HepG2 (cell line): ENCODE data around the gene RAB3D. TPM values are rescaled to one million over a fixed set of nuclear protein-coding genes. Genes with fewer than 3 reads are reported as not detected.

Source experiments
- CENPT ChIP-seq: sonication (generic); formaldehyde crosslinking; IDR thresholded peaks from 2 replicates; pipeline ENCODE4 v1.8.0; 2022; ENCODE audit warnings: low read depth, mild to moderate bottlenecking, moderate library complexity, missing genetic modification reagents
- EP300 ChIP-seq, 3 experiments: sonication (generic) in 1 of 3; formaldehyde crosslinking in 1 of 3; IDR thresholded peaks; 2 replicates each; pipeline versions ENCODE4 v1.5.1 to v1.6.1; 2011 to 2020; ENCODE audit warnings: low read depth in 2 of 3, low read length in 2 of 3, borderline replicate concordance in 1 of 3, improper control_type of control experiment in 1 of 3, mild to moderate bottlenecking in 1 of 3, missing genetic modification reagents in 1 of 3, moderate library complexity in 1 of 3
- KAT7 ChIP-seq: IDR thresholded peaks from 2 replicates; pipeline ENCODE4 v1.6.1; 2018; ENCODE audit warnings: borderline replicate concordance, missing compliant biosample characterization
- MAFK ChIP-seq, 2 experiments: IDR thresholded peaks in 1 of 2; conservative IDR thresholded peaks in 1 of 2; 2 replicates each; pipeline ENCODE4 v1.6.1; 2011; ENCODE audit warnings: improper control_type of control experiment in 2 of 2, low read length in 2 of 2
- MATR3 ChIP-seq: sonication (generic); formaldehyde crosslinking; IDR thresholded peaks from 2 replicates; pipeline ENCODE4 v1.4.0; 2020; ENCODE audit warnings: missing genetic modification reagents
- NFE2L1 ChIP-seq: sonication (generic); formaldehyde crosslinking; IDR thresholded peaks from 2 replicates; pipeline ENCODE4 v1.4.0; 2020; ENCODE audit warnings: missing genetic modification reagents, mild to moderate bottlenecking, borderline replicate concordance
- NRL ChIP-seq: sonication (generic); formaldehyde crosslinking; IDR thresholded peaks from 2 replicates; pipeline ENCODE4 v1.5.0; 2020; ENCODE audit warnings: missing genetic modification reagents, mild to moderate bottlenecking, moderate library complexity, borderline replicate concordance
- RFXANK ChIP-seq: IDR thresholded peaks from 2 replicates; pipeline ENCODE4 v1.6.1; 2016
- SRY ChIP-seq: sonication (generic); formaldehyde crosslinking; IDR thresholded peaks from 2 replicates; pipeline ENCODE4 v1.8.0; 2022; ENCODE audit warnings: mild to moderate bottlenecking, missing genetic modification reagents
- TARDBP ChIP-seq: sonication (generic); formaldehyde crosslinking; IDR thresholded peaks from 2 replicates; pipeline ENCODE4 v1.8.0; 2022; ENCODE audit warnings: mild to moderate bottlenecking, missing genetic modification reagents
- TBX3 ChIP-seq: fragments of 450-650 bp; IDR thresholded peaks from 2 replicates; pipeline ENCODE4 v1.6.1; 2017; ENCODE audit warnings: antibody characterized with exemption, mild to moderate bottlenecking, inconsistent platforms, borderline replicate concordance
- THAP11 ChIP-seq: IDR thresholded peaks from 2 replicates; pipeline ENCODE4 v1.6.1; 2016; ENCODE audit warnings: missing biosample characterization, missing genetic modification reagents
- TOE1 ChIP-seq: sonication (generic); formaldehyde crosslinking; IDR thresholded peaks from 2 replicates; pipeline ENCODE4 v1.4.0; 2020; ENCODE audit warnings: mild to moderate bottlenecking, missing genetic modification reagents
- ZBTB21 ChIP-seq: sonication (generic); formaldehyde crosslinking; IDR thresholded peaks from 2 replicates; pipeline ENCODE4 v1.4.0; 2020; ENCODE audit warnings: missing genetic modification reagents
- ZNF101 ChIP-seq: sonication (generic); formaldehyde crosslinking; IDR thresholded peaks from 2 replicates; pipeline ENCODE4 v1.4.0; 2020; ENCODE audit warnings: mild to moderate bottlenecking, low read depth, missing genetic modification reagents, borderline replicate concordance
- ZNF235 ChIP-seq: sonication (generic); formaldehyde crosslinking; IDR thresholded peaks from 2 replicates; pipeline ENCODE4 v1.8.1; 2023; ENCODE audit warnings: mild to moderate bottlenecking, missing genetic modification reagents, borderline replicate concordance
- ZNF660 ChIP-seq: sonication (generic); formaldehyde crosslinking; IDR thresholded peaks from 2 replicates; pipeline ENCODE4 v1.5.1; 2020; ENCODE audit warnings: mild to moderate bottlenecking, low read depth, missing genetic modification reagents, borderline replicate concordance
- ZNF850 ChIP-seq: sonication (generic); formaldehyde crosslinking; conservative IDR thresholded peaks from 2 replicates; pipeline ENCODE4 v1.9.0; 2021; ENCODE audit warnings: mild to moderate bottlenecking, missing genetic modification reagents
- polyA plus RNA-seq, 8 experiments: library from polyadenylated mRNA; depleted of rRNA in 3 of 8; stranded (reverse) in 7 of 8; unstranded in 1 of 8; fragments of >200 nt; fragmentation: Illumina TruSeq in 4 of 8; extraction: Trizol in 4 of 8; gene quantifications; 2 replicates each; pipeline versions ENCODE4 v1.2.1 to v1.2.3, GENCODE V29; 2011 to 2016; ENCODE audit warnings: low read depth in 4 of 8, missing spikeins in 1 of 8, mixed read lengths in 1 of 8; ENCODE audit not compliant: insufficient read depth in 1 of 8
- total RNA-seq, 5 experiments: library from RNA; depleted of rRNA; stranded (reverse); fragments of >200 nt; fragmentation: Illumina TruSeq; extraction: Trizol; gene quantifications; 2 replicates each; pipeline ENCODE4 v1.2.3, GENCODE V29; 2016; ENCODE audit warnings: low read depth in 1 of 5
- TF ChIP-seq, protein P1 (sequence below): sonication (generic); formaldehyde crosslinking; IDR thresholded peaks from 2 replicates; pipeline ENCODE4 v1.4.0; 2020; ENCODE audit warnings: mild to moderate bottlenecking, missing genetic modification reagents
- TF ChIP-seq, protein P2 (sequence below): sonication (generic); formaldehyde crosslinking; conservative IDR thresholded peaks from 2 replicates; pipeline ENCODE4 v1.8.0; 2022; ENCODE audit warnings: low read depth, missing genetic modification reagents
- TF ChIP-seq, protein P3 (sequence below): IDR thresholded peaks from 2 replicates; pipeline ENCODE4 v1.6.1; 2018; ENCODE audit warnings: missing genetic modification reagents
- TF ChIP-seq, protein P4 (sequence below): sonication (generic); formaldehyde crosslinking; IDR thresholded peaks from 2 replicates; pipeline ENCODE4 v1.4.0; 2020; ENCODE audit warnings: mild to moderate bottlenecking, low read depth, missing genetic modification reagents
- TF ChIP-seq, protein P5 (sequence below): sonication (generic); formaldehyde crosslinking; IDR thresholded peaks from 2 replicates; pipeline ENCODE4 v1.8.0; 2022; ENCODE audit warnings: mild to moderate bottlenecking, missing genetic modification reagents, moderate library complexity

The RAB3D gene
- total and polyA plus RNA-seq, 2 of the 13 experiments (the other 11 are each of a cell fraction or from before 2014, with no cell fraction given), result 2.0 to 16.1 TPM

DNA sequence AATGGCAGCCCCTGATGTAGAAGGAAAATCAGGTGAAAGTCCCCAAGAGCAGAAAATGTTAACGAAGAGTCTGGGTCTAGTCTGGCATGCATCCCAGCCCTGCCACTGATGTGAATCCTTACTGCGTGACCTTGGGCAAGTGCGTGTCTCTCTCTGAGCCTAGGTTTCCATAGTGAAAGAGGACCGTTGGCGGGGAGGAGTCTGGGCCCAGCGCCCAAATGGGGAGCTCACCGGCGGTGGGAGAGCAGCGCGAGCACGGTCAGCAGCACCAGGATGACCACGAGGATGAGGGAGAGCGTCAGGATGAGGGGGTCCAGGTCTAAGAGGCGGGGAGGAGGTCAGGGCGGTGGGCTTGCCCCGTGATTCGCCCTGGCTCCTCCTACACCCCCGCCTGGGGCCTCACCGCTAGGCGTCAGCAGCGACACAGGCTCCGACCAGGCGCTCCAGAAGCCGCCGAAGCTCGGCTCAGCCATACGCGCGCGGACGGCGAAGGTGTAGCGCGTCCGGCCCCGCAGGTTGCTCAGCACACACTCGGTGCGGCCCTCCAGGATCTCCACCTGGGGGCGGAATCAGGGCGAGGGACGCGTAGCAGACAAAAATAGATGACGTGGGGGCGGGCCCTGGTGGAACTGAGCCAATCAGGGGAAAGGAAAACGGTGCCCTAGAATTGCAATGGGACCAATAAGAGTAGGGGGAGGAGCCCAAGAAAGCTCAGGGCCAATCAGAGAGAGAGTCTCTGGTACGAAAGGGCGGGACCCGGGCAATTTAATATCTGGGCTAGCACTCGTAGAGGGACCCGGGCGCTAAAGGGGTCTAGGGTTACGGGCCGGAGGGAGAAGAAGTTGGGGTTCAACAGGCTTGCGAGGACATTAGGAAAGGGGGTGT is 41.4 kb upstream of the RAB3D start (continued):
- peak; percentile 86 for TF ChIP-seq TARDBP
- TF ChIP-seq ZNF660 (CRISPR knock-in tag), result no peak
- no peak for TF ChIP-seq ZNF235 (CRISPR knock-in tag)
- no peak for TF ChIP-seq ZNF101
- TF ChIP-seq, protein P1, sequence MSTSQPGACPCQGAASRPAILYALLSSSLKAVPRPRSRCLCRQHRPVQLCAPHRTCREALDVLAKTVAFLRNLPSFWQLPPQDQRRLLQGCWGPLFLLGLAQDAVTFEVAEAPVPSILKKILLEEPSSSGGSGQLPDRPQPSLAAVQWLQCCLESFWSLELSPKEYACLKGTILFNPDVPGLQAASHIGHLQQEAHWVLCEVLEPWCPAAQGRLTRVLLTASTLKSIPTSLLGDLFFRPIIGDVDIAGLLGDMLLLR (CRISPR knock-in tag), result no peak
- TF ChIP-seq THAP11 (CRISPR knock-in tag), result peak; percentile 82
- TF ChIP-seq ZNF850 (CRISPR knock-in tag), result no peak
- no peak for TF ChIP-seq TBX3
- no peak for TF ChIP-seq RFXANK (CRISPR knock-in tag)
- TF ChIP-seq SRY, result peak; percentile 91; the same call in 1 of the 2 replicates
- TF ChIP-seq, protein P2, sequence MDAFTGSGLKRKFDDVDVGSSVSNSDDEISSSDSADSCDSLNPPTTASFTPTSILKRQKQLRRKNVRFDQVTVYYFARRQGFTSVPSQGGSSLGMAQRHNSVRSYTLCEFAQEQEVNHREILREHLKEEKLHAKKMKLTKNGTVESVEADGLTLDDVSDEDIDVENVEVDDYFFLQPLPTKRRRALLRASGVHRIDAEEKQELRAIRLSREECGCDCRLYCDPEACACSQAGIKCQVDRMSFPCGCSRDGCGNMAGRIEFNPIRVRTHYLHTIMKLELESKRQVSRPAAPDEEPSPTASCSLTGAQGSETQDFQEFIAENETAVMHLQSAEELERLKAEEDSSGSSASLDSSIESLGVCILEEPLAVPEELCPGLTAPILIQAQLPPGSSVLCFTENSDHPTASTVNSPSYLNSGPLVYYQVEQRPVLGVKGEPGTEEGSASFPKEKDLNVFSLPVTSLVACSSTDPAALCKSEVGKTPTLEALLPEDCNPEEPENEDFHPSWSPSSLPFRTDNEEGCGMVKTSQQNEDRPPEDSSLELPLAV (CRISPR knock-in tag), result no peak
- TF ChIP-seq CENPT (CRISPR knock-in tag), result no peak
- no peak; a peak in 1 of 4 replicates for TF ChIP-seq EP300 (IDR thresholded peaks at IDR 0.05; ENCODE audit: low read depth in 2 of 2, low read length in 2 of 2)
- TF ChIP-seq EP300 (CRISPR knock-in tag; IDR thresholded peaks at IDR 0.05; ENCODE audit: borderline replicate concordance), result no peak
- TF ChIP-seq, protein P3, sequence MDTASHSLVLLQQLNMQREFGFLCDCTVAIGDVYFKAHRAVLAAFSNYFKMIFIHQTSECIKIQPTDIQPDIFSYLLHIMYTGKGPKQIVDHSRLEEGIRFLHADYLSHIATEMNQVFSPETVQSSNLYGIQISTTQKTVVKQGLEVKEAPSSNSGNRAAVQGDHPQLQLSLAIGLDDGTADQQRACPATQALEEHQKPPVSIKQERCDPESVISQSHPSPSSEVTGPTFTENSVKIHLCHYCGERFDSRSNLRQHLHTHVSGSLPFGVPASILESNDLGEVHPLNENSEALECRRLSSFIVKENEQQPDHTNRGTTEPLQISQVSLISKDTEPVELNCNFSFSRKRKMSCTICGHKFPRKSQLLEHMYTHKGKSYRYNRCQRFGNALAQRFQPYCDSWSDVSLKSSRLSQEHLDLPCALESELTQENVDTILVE (CRISPR knock-in tag), result peak; percentile 24; the same call in 1 of the 2 replicates
- no peak for TF ChIP-seq NRL (CRISPR knock-in tag)
- TF ChIP-seq NFE2L1 (CRISPR knock-in tag), result no peak
- no peak for TF ChIP-seq MAFK (conservative IDR thresholded peaks at IDR 0.05 in 1 of 2, IDR thresholded peaks at IDR 0.05 in 1 of 2; ENCODE audit: low read length in 2 of 2)
- TF ChIP-seq TOE1 (CRISPR knock-in tag), result no peak
- TF ChIP-seq, protein P4, sequence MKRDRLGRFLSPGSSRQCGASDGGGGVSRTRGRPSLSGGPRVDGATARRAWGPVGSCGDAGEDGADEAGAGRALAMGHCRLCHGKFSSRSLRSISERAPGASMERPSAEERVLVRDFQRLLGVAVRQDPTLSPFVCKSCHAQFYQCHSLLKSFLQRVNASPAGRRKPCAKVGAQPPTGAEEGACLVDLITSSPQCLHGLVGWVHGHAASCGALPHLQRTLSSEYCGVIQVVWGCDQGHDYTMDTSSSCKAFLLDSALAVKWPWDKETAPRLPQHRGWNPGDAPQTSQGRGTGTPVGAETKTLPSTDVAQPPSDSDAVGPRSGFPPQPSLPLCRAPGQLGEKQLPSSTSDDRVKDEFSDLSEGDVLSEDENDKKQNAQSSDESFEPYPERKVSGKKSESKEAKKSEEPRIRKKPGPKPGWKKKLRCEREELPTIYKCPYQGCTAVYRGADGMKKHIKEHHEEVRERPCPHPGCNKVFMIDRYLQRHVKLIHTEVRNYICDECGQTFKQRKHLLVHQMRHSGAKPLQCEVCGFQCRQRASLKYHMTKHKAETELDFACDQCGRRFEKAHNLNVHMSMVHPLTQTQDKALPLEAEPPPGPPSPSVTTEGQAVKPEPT (CRISPR knock-in tag), result no peak
- TF ChIP-seq ZBTB21 (CRISPR knock-in tag), result no peak
- TF ChIP-seq MATR3 (CRISPR knock-in tag), result no peak
- no peak for TF ChIP-seq KAT7 (CRISPR knock-in tag)
- TF ChIP-seq, protein P5, sequence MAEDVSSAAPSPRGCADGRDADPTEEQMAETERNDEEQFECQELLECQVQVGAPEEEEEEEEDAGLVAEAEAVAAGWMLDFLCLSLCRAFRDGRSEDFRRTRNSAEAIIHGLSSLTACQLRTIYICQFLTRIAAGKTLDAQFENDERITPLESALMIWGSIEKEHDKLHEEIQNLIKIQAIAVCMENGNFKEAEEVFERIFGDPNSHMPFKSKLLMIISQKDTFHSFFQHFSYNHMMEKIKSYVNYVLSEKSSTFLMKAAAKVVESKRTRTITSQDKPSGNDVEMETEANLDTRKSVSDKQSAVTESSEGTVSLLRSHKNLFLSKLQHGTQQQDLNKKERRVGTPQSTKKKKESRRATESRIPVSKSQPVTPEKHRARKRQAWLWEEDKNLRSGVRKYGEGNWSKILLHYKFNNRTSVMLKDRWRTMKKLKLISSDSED (CRISPR knock-in tag), result no peak
